GM21360 (cell line): ENCODE data around the gene ZNF606.
"Not testable (repeated sequence)": the region's sequence is repeated elsewhere in the genome, so short reads cannot be mapped to it uniquely, and the experiment has no call there.

Source experiments
- ATAC-seq: cut with Tn5 transposase; IDR thresholded peaks from one replicate; pipeline ENCODE4 v1.9.1; 2021; ENCODE audit warnings: mild to moderate bottlenecking, moderate library complexity; ENCODE audit not compliant: unreplicated experiment

The ZNF606 gene

GRCh38 chr19:58010507-58010906 is 7.9 kb upstream of the ZNF606 start:
- no peak for ATAC-seq

GRCh38 chr19:58009666-58010301 is 7.2 kb upstream of the ZNF606 start:
- ATAC-seq, result no peak

DNA sequence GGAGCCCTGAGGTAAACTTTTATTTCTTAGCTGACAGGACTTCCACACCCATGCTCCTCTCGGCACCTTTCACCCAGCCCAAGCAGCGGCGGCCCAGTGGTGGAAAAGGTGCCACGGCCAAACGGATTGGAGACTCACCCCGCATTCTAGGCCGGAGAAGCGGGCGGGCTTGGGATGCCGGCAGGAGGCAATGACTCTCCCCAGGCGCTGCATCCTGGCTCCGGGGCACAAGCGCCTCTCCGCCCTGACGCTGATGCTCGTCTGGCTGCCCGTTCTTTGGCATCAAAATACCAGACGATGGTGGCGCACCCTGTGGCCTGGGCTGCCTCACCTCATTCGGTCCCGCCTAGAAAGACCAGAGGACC is 6.7 kb upstream of the ZNF606 start:
- ATAC-seq, result no peak

DNA sequence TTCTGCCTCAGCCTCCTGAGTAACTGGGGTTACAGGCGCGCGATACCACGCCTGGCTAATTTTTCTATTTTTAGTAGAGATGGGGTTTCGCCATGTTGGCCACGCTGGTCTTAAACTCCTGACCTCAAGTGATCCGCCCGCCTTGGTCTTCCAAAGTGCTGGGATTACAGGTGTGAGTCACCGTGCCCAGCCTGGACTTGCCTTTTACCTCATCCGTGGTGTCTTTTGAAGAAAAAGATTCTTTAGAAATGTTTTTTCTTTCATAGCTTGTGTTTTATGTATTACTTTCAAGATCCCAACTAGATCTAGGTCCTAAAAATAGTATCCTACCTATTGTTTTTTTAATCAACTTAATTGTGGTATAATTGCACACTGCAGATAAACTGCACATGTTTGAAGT is 6.3 kb upstream of the ZNF606 start:
- ATAC-seq, result not testable (repeated sequence)

- no peak for ATAC-seq
Measured at GRCh38 chr19:58007285-58007684, 4.7 kb upstream of the ZNF606 start.

DNA sequence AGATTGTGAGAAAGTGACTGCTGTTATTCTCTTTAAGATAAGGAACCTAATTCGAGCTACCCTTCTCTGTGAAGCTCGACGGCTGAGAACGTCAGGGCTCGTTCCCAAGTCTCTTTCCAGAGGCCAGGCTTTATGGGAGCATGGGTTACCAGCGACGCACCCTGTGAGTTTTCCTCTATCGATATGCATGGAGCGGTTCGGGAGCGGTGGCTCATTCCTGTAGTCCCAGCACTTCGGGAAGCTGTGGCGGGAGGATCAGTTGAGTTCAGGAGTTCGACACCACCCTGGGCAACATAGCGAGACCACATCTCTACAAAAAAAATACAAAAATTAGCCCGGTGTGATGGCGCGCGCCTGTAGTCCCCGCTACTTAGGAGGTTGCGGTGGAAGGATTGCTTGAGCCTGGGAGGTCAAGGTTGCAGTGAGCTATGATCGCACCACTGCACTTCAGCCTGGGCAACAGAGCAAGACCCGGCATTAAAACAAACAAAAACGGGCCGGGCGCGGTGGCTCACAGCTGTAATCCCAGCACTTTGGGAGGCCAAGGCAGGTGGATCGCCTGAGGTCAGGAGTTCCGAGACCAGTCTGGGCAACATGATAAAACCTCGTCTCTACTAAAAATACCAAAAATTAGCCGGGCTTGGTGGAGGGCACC is 681 bp upstream of the ZNF606 start:
- no peak for ATAC-seq

- ATAC-seq, result peak; percentile 15
Measured at GRCh38 chr19:58001895-58002369, 688 bp downstream of the ZNF606 start.

- no peak for ATAC-seq
Measured at GRCh38 chr19:58000677-58001076, 1.9 kb downstream of the ZNF606 start.

DNA sequence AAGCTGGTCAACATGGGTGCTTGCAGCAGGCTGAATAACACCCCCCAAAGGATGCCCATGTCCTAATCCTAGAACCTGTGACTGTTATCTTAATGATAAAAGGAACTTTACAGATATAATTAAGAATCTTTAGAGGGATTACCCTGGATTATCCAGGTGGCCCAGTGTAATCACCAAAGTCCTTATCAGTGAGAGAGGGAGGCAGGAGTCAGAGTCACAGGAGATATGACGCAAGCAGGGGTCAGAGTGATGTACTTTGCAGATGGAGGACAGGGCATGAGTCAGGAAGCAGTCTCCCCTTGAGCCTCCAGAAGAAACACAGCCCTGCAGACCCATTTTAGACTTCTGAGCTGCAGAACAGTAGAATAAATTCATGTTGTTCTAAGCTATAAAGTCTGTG is 9.8 kb downstream of the ZNF606 start:
- ATAC-seq, result no peak

GRCh38 chr19:57978586-57979289 is 23.9 kb downstream of the ZNF606 start:
- no peak for ATAC-seq

DNA sequence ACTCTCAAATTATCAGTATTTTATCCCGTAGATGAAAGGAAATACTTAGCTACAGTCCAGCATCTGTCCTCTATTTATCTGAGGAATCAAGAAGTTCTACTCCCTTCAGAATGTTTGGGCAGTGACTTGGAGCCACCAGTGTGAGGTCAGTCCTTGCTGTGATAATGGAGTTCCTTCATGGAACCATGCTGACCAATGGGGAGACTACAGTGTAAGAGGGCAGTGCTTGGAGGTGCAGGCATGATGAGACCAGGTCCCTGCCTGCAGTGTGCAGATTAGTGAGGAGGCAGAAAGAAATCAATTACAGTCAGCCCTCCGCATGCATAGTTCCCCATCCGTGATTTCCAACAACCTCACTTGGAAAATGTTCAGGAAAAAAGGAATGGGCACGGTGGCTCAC is 28.2 kb downstream of the ZNF606 start, which contains the start of gene C19orf18:
Gene C19orf18 (minus strand): TSS at position 101 of the 400 bp plus-strand sequence. CDS start 102 bp downstream, outside the sequence.
- no peak for ATAC-seq

DNA sequence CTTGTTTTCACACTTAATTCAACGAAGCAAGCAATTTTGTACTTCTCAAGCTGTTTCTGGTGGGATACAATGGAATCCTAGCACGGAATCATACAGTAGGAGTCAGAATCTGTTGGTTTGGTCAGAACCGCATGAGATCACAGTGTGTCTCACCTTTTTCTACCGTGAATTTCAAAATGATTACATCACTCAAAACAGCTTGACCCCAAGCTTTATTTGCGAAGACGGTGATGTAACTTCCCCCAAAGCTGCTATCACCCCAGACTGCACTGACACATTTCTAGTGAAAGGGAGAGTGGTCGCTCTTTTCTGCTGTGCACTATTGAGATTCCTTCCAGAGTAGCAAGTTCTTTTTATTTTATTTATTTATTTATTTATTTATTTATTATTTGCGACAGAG is 37.9 kb downstream of the ZNF606 start:
- ATAC-seq, result no peak

DNA sequence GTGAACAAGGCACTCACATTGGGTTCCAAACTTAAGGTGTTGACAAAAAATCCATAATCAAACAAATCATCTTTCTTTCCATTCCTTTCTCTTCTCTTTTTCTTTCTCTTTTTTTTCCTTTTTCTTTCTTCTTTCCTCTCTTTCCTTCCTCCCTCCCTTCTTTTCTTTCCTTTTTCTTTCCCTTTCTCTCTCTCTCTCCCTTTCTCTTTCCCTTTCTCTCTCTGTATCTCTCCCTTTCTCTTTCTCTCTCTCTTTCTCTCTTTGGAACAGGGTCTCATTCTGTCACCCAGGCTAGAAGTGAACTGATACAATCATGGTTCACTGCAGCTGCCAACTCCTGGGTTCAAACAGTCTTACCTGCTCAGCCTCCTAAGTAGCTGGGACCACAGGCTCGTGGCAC is 40.8 kb downstream of the ZNF606 start:
- no peak for ATAC-seq

DNA sequence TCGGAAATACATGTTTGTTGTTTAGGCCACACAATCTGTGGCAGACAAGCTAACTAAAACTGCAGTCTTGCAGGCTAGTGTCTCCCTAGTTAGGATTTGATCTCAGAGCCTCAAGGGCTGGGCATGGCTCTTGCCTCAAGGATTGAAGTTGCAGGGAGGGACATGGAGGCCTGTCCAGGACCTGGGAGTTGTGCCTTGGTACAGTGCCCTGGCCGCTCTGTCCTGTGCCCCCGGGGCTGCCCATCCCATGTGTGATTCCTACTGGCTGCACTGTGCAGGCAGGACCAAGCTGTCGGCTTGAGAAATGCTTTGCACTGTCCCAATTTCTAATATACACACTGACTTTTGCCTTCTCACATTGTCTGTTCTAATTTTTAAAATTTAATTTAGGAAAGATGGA is 47.6 kb downstream of the ZNF606 start:
- no peak for ATAC-seq

DNA sequence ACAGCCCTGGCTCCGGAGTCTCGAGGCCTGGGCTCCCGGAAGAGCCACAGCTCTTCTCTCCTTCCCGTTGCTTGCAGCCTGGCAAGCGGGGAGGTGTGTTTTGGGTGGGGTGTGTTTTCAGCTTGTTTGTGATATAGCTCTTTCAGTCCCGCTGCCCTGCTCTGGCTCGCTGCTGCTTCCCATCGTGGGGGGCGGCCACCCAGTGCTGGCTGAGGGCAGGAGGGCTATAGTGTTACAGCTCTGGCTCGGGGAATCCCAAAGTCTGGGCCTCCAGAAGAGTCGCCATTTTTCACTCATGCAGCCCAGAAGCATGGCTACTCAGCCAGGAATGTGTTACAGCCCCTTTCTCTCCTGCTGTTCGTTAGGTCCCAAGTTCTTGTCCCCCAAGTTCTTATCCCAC is 52.9 kb downstream of the ZNF606 start:
- no peak for ATAC-seq

DNA sequence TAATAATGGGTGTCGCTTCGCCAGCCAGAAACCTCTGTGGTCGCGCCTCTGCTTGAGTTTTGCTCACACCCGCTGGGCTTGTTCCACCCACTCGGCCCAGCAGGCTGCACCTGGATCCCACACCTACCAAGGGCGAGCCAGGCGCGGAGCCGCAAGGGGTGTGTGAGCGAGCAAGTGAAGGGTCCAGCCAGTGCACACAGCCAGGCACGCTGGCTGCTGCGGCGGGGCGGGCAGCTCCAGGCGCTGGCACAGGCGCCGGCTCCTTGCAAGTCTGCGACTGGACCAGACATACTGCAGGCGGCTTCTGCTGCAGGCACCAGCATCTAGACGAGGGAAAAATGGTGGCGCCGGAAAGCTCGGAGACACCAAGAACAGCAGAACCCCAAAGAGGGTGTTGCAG is 53.3 kb downstream of the ZNF606 start:
- no peak for ATAC-seq

- peak; percentile 89 for ATAC-seq
Measured at GRCh38 chr19:57947419-57948134, 55.0 kb downstream of the ZNF606 start, which contains the start of gene ZNF256. Gene ZNF256, minus strand, starts transcription at chr19:57947706. Its CDS starts 232 bp downstream, at chr19:57947474.

DNA sequence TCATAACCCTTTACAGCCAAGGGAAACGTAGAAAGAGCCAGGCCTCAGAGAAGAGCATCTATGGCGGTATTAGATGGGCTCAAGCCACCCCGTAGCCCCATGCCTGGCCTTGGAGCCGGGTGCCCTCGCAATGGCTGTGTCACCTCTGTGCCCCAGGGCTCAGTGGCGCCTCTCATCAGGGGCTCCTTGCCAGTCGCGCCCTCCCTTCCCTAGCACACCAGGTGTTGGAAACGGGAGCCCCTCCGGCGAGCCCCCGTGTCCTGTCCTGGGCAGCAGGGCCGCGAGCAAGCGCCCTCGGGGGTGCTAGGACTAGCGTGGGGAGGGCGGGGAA is 55.6 kb downstream of the ZNF606 start:
- ATAC-seq, result no peak

- no peak for ATAC-seq
Measured at GRCh38 chr19:57946316-57946715, 56.3 kb downstream of the ZNF606 start.

GRCh38 chr19:57941593-57941992 is 61.0 kb downstream of the ZNF606 start:
- no peak for ATAC-seq

GRCh38 chr19:57935731-57936130 is 66.9 kb downstream of the ZNF606 start:
- ATAC-seq, result no peak
